ENCODE results near the gene NSG1.

GRCh38 chr4:4395371-4395770 is 8.5 kb downstream of the NSG1 start:
- TF ChIP-seq, protein P1, sequence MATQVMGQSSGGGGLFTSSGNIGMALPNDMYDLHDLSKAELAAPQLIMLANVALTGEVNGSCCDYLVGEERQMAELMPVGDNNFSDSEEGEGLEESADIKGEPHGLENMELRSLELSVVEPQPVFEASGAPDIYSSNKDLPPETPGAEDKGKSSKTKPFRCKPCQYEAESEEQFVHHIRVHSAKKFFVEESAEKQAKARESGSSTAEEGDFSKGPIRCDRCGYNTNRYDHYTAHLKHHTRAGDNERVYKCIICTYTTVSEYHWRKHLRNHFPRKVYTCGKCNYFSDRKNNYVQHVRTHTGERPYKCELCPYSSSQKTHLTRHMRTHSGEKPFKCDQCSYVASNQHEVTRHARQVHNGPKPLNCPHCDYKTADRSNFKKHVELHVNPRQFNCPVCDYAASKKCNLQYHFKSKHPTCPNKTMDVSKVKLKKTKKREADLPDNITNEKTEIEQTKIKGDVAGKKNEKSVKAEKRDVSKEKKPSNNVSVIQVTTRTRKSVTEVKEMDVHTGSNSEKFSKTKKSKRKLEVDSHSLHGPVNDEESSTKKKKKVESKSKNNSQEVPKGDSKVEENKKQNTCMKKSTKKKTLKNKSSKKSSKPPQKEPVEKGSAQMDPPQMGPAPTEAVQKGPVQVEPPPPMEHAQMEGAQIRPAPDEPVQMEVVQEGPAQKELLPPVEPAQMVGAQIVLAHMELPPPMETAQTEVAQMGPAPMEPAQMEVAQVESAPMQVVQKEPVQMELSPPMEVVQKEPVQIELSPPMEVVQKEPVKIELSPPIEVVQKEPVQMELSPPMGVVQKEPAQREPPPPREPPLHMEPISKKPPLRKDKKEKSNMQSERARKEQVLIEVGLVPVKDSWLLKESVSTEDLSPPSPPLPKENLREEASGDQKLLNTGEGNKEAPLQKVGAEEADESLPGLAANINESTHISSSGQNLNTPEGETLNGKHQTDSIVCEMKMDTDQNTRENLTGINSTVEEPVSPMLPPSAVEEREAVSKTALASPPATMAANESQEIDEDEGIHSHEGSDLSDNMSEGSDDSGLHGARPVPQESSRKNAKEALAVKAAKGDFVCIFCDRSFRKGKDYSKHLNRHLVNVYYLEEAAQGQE (IDR thresholded peaks at IDR 0.05): no peak
- TF ChIP-seq, protein P2, sequence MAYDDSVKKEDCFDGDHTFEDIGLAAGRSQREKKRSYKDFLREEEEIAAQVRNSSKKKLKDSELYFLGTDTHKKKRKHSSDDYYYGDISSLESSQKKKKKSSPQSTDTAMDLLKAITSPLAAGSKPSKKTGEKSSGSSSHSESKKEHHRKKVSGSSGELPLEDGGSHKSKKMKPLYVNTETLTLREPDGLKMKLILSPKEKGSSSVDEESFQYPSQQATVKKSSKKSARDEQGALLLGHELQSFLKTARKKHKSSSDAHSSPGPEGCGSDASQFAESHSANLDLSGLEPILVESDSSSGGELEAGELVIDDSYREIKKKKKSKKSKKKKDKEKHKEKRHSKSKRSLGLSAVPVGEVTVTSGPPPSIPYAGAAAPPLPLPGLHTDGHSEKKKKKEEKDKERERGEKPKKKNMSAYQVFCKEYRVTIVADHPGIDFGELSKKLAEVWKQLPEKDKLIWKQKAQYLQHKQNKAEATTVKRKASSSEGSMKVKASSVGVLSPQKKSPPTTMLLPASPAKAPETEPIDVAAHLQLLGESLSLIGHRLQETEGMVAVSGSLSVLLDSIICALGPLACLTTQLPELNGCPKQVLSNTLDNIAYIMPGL (CRISPR knock-in tag; IDR thresholded peaks at IDR 0.05; ENCODE audit: borderline replicate concordance): no peak
- no peak for TF ChIP-seq RCOR1 (IDR thresholded peaks at IDR 0.05; ENCODE audit: low read depth, low read length)
- no peak for TF ChIP-seq CTCF (IDR thresholded peaks at IDR 0.05)
- TF ChIP-seq RFX5 (IDR thresholded peaks at IDR 0.05): no peak
- no peak for TF ChIP-seq BHLHE40 (IDR thresholded peaks at IDR 0.05; ENCODE audit: low read depth, low read length)
- no peak for TF ChIP-seq EHF (CRISPR knock-in tag; IDR thresholded peaks at IDR 0.05)
- TF ChIP-seq EP300 (IDR thresholded peaks at IDR 0.05): no peak
